ENCODE data around the gene ODAD3.
"Not testable (repeated sequence)": the region's sequence is repeated elsewhere in the genome, so short reads cannot be mapped to it uniquely, and the experiment has no call there.

Gene ODAD3

DNA sequence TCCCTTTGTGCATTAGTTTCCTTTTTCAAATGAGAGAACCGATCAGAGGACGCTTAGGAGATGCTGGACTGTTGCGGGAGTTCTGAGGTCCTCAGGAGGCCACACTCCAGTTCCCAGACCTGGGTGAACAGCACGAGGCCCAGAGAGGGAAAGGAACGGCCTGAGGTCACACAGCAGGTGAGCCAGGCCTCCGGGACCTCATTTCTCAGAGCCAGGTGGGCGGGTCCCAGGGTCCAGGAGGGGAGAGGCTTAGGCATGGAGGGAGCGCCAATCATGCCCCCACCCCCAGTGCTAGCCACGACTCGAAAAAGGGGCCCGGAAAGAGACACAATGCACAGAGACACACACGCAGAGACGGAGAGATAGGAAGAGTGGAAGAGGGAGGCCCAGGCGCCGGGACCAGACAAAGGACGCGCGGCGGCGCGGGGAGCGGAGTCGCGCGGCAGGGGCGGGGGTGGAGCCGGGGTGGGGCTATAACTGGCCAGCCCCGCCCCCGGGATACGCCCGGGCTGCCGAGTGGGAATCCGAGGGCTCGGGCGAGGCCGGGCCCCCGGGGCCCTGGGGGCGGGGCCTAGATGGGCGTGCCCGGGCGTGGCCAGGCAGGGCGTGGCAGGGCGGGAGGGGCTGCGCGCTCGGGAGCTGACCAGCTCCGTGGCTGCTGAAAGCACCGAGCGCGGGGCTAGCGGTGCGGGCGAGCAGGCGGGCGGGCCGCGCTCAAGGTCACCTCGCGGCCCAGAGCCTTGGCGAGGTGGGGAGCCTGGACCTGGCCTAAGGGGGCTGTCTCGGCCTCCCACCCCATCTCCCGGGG is 44.4 kb upstream of the ODAD3 start:
- H3K9ac ChIP-seq (ENCODE audit: low read length): no peak overlapping the region
- H2BK5ac ChIP-seq (ENCODE audit: low read depth, low read length, poor library complexity, severe bottlenecking): no peak overlapping the region
- no peak overlapping the region for H3K18ac ChIP-seq (ENCODE audit: low read depth in 1 of 2, low read length in 2 of 2)
- no peak overlapping the region for H2BK15ac ChIP-seq (ENCODE audit: low read depth, poor library complexity, severe bottlenecking)
- H3K23ac ChIP-seq (ENCODE audit: low read length in 2 of 2): no peak overlapping the region
- no peak overlapping the region for H2AFZ ChIP-seq (ENCODE audit: low read depth, low read length)
- no peak overlapping the region for H3K4ac ChIP-seq (ENCODE audit: low read depth in 1 of 2, low read length in 2 of 2)
- 23% methylated on average over 43 of the region's 62 CpGs for WGBS
- peaks cover 53 to 54% of the 10 kb centered on the region in 2 experiments for H3K27me3 ChIP-seq (ENCODE audit: control insufficient read depth in 1 of 2, insufficient read depth in 1 of 2, low read length in 2 of 2)
- H3K14ac ChIP-seq (ENCODE audit: low read length in 2 of 2): no peak overlapping the region
- no peak overlapping the region for H3K4me2 ChIP-seq (ENCODE audit: low read length, poor library complexity, severe bottlenecking)
- H3K4me3 ChIP-seq (ENCODE audit: insufficient read depth in 1 of 2, low read depth in 1 of 2, low read length in 2 of 2): no peak overlapping the region
- no peak overlapping the region for H4K91ac ChIP-seq (ENCODE audit: low read length)
- H2BK12ac ChIP-seq (ENCODE audit: low read length in 2 of 2): no peak overlapping the region
- H3K36me3 ChIP-seq (ENCODE audit: control insufficient read depth in 1 of 2, insufficient read depth in 2 of 2, low read depth in 1 of 2, low read length in 2 of 2): peaks cover 0 to 5% of the 10 kb centered on the region in 2 experiments
- H2BK120ac ChIP-seq (ENCODE audit: low read depth, low read length): no peak overlapping the region
- H3K27ac ChIP-seq (ENCODE audit: low read length, poor library complexity, severe bottlenecking): no peak overlapping the region
- no peak overlapping the region for H4K8ac ChIP-seq (ENCODE audit: low read length)
- no peaks in the 10 kb centered on the region for H3K79me1 ChIP-seq (replicated peaks; ENCODE audit: low read length, poor library complexity, severe bottlenecking)
- H3K4me1 ChIP-seq (ENCODE audit: control insufficient read depth, insufficient read depth, low read depth, low read length): peaks cover 21% of the 10 kb centered on the region
- no peaks in the 10 kb centered on the region for H3K9me3 ChIP-seq (ENCODE audit: control insufficient read depth, low read length)
- H2AK5ac ChIP-seq (ENCODE audit: low read length, severe bottlenecking): no peak overlapping the region
- no peak for DNase-seq

DNA sequence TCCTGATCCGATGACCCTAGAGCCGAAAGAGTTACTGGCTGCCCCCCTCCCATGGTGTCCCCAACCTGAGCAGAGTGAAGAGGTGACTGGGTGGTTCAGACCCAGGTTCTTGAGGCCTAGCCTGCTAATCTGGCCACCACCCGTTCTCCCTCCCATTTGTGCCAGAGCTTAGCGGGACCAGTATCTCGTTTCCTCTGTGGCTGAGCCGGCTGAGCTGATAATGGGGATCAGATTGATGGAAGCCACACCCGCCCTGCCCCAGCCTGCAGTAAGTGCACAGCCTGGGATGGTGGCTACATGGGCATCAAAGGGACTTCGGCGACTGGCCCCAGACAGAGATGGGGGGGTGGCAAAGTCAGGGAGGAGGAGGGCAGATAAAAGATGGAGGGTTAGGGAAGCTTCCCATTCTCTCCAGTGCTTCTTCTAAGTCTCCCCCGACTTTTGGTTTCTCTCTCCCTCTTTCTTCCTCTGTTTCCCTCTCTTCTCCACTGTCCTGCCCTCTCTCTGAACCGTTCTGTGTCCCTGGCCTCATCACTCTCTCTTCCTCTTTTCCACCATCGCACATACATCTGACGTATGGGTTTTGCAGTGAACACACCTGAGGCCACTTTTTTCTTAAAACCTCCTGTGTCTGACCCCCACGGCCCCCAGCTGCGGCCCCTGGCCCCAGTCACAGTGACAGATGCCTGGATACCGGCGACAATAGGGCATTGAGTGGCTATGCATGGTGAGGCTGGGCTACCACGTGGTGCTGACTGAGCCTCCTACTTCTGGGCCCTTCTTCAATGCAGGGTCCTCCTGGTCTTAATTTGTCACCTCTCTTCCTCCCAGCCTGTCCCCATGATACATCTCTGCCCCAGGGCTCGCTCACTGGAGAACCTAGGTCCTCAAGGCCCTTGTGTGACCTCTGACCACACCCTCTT is 43.5 kb upstream of the ODAD3 start:
- H4K91ac ChIP-seq (ENCODE audit: low read length): no peak overlapping the region
- no peak overlapping the region for H2AK5ac ChIP-seq (ENCODE audit: low read length, severe bottlenecking)
- WGBS: 77% methylated on average over 17 of the region's 19 CpGs
- no peak overlapping the region for H2AFZ ChIP-seq (ENCODE audit: low read depth, low read length)
- peaks cover 0 to 2% of the 10 kb centered on the region in 2 experiments for H3K36me3 ChIP-seq (ENCODE audit: control insufficient read depth in 1 of 2, insufficient read depth in 2 of 2, low read depth in 1 of 2, low read length in 2 of 2)
- DNase-seq: no peak
- H2BK15ac ChIP-seq (ENCODE audit: low read depth, poor library complexity, severe bottlenecking): no peak overlapping the region
- no peak overlapping the region for H2BK5ac ChIP-seq (ENCODE audit: low read depth, low read length, poor library complexity, severe bottlenecking)
- no peak overlapping the region for H4K8ac ChIP-seq (ENCODE audit: low read length)
- no peak overlapping the region for H3K9ac ChIP-seq (ENCODE audit: low read length)
- H3K9me3 ChIP-seq (ENCODE audit: control insufficient read depth, low read length): no peaks in the 10 kb centered on the region
- H2BK120ac ChIP-seq (ENCODE audit: low read depth, low read length): no peak overlapping the region
- no peak overlapping the region for H3K23ac ChIP-seq (ENCODE audit: low read length in 2 of 2)
- no peak overlapping the region for H3K4ac ChIP-seq (ENCODE audit: low read depth in 1 of 2, low read length in 2 of 2)
- H3K27me3 ChIP-seq (ENCODE audit: control insufficient read depth in 1 of 2, insufficient read depth in 1 of 2, low read length in 2 of 2): peaks cover 55 to 58% of the 10 kb centered on the region in 2 experiments
- no peak overlapping the region for H3K4me3 ChIP-seq (ENCODE audit: insufficient read depth in 1 of 2, low read depth in 1 of 2, low read length in 2 of 2)
- no peak overlapping the region for H2BK12ac ChIP-seq (ENCODE audit: low read length in 2 of 2)
- H3K14ac ChIP-seq (ENCODE audit: low read length in 2 of 2): no peak overlapping the region
- no peak overlapping the region for H3K4me2 ChIP-seq (ENCODE audit: low read length, poor library complexity, severe bottlenecking)
- H3K4me1 ChIP-seq (ENCODE audit: control insufficient read depth, insufficient read depth, low read depth, low read length): peaks cover 21% of the 10 kb centered on the region
- H3K18ac ChIP-seq (ENCODE audit: low read depth in 1 of 2, low read length in 2 of 2): no peak overlapping the region
- no peak overlapping the region for H3K27ac ChIP-seq (ENCODE audit: low read length, poor library complexity, severe bottlenecking)
- no peaks in the 10 kb centered on the region for H3K79me1 ChIP-seq (replicated peaks; ENCODE audit: low read length, poor library complexity, severe bottlenecking)

DNA sequence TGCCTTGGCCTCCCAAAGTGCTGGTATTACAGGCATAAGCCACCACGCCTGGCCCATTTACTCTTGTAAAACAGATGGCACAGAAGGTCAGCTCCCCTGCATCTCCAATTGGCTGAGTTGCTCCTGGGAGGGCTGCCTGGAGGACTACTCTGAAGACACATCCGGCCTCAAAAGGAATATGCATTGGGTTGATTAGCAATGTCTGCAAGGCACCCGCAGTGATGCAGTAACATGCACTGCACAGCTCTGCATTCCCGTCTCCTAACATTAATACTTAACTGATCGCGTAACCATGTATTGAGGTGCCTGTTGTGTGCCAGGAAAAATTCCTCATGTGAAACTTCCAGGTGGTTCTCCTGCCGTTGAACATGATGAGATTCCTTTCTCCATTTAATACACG is 40.9 kb upstream of the ODAD3 start:
- Histone ChIP-seq H3K4me1 (ENCODE audit: control insufficient read depth, insufficient read depth, low read depth, low read length) (peaks cover 9% of the 10 kb centered on the region), H3K4me2 (ENCODE audit: low read length, poor library complexity, severe bottlenecking) (no peak overlapping the region), H2BK120ac (ENCODE audit: low read depth, low read length) (no peak overlapping the region), H2BK5ac (ENCODE audit: low read depth, low read length, poor library complexity, severe bottlenecking) (no peak overlapping the region), H4K8ac (ENCODE audit: low read length) (no peak overlapping the region), H2AFZ (ENCODE audit: low read depth, low read length) (no peak overlapping the region), H3K27ac (ENCODE audit: low read length, poor library complexity, severe bottlenecking) (no peak overlapping the region), H3K23ac (ENCODE audit: low read length in 2 of 2) (no peak overlapping the region), H3K79me1 (replicated peaks; ENCODE audit: low read length, poor library complexity, severe bottlenecking) (no peaks in the 10 kb centered on the region), H2AK5ac (ENCODE audit: low read length, severe bottlenecking) (no peak overlapping the region), H3K36me3 (ENCODE audit: control insufficient read depth in 1 of 2, insufficient read depth in 2 of 2, low read depth in 1 of 2, low read length in 2 of 2) (no peaks in the 10 kb centered on the region), H2BK12ac (ENCODE audit: low read length in 2 of 2) (no peak overlapping the region), H3K18ac (ENCODE audit: low read depth in 1 of 2, low read length in 2 of 2) (no peak overlapping the region), H3K4ac (ENCODE audit: low read depth in 1 of 2, low read length in 2 of 2) (no peak overlapping the region), H3K9me3 (ENCODE audit: control insufficient read depth, low read length) (no peaks in the 10 kb centered on the region), H2BK15ac (ENCODE audit: low read depth, poor library complexity, severe bottlenecking) (no peak overlapping the region), H4K91ac (ENCODE audit: low read length) (no peak overlapping the region), H3K9ac (ENCODE audit: low read length) (no peak overlapping the region), H3K4me3 (ENCODE audit: insufficient read depth in 1 of 2, low read depth in 1 of 2, low read length in 2 of 2) (no peak overlapping the region), H3K27me3 (ENCODE audit: control insufficient read depth in 1 of 2, insufficient read depth in 1 of 2, low read length in 2 of 2) (peaks cover 41 to 46% of the 10 kb centered on the region in 2 experiments), H3K14ac (ENCODE audit: low read length in 2 of 2) (no peak overlapping the region)
- WGBS: 94% methylated on average over 8 of the region's 8 CpGs
- no peak for DNase-seq

DNA sequence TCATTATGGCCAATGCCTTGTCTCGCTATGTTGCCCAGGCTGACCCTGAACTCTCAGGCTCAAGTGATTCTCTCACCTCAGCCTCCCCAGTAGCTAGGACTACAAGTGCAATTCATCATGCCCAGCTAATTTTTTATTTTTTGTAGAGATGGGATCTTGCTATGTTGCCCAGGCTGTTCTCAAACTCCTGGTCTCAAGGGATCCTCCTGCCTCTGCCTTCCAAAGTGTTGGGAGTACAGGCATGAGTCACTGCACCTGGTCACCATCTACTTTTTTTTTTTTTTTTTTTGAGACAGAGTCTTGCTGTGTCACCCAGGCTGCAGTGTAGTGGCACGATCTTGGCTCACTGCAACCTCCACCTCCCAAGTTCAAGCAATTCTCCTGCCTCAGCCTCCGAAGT is 40.4 kb upstream of the ODAD3 start:
- not testable (repeated sequence) for H3K36me3 ChIP-seq (ENCODE audit: control insufficient read depth in 1 of 2, insufficient read depth in 2 of 2, low read depth in 1 of 2, low read length in 2 of 2); H2AK5ac ChIP-seq (ENCODE audit: low read length, severe bottlenecking); DNase-seq; H4K8ac ChIP-seq (ENCODE audit: low read length); H2AFZ ChIP-seq (ENCODE audit: low read depth, low read length); H3K9me3 ChIP-seq (ENCODE audit: control insufficient read depth, low read length); H4K91ac ChIP-seq (ENCODE audit: low read length); H3K4me2 ChIP-seq (ENCODE audit: low read length, poor library complexity, severe bottlenecking); H3K9ac ChIP-seq (ENCODE audit: low read length); H2BK15ac ChIP-seq (ENCODE audit: low read depth, poor library complexity, severe bottlenecking); H3K14ac ChIP-seq (ENCODE audit: low read length in 2 of 2); H2BK120ac ChIP-seq (ENCODE audit: low read depth, low read length); H3K23ac ChIP-seq (ENCODE audit: low read length in 2 of 2); H3K4me1 ChIP-seq (ENCODE audit: control insufficient read depth, insufficient read depth, low read depth, low read length); H3K4me3 ChIP-seq (ENCODE audit: insufficient read depth in 1 of 2, low read depth in 1 of 2, low read length in 2 of 2); H3K18ac ChIP-seq (ENCODE audit: low read depth in 1 of 2, low read length in 2 of 2); H2BK12ac ChIP-seq (ENCODE audit: low read length in 2 of 2); H3K79me1 ChIP-seq (replicated peaks; ENCODE audit: low read length, poor library complexity, severe bottlenecking); H3K27ac ChIP-seq (ENCODE audit: low read length, poor library complexity, severe bottlenecking); H3K4ac ChIP-seq (ENCODE audit: low read depth in 1 of 2, low read length in 2 of 2); H2BK5ac ChIP-seq (ENCODE audit: low read depth, low read length, poor library complexity, severe bottlenecking)
- peaks cover 39 to 42% of the 10 kb centered on the region in 2 experiments for H3K27me3 ChIP-seq (ENCODE audit: control insufficient read depth in 1 of 2, insufficient read depth in 1 of 2, low read length in 2 of 2)
- 92% methylated on average over 3 of the region's 3 CpGs for WGBS
